Measurements from ENCODE around the gene SPRR2A. TPM values are rescaled to one million over a fixed set of nuclear protein-coding genes. Genes with fewer than 3 reads are reported as not detected.

Gene SPRR2A
- total RNA-seq (not detected), polyA plus RNA-seq (1 to 10 TPM in 1 of 2 donors, under 1 TPM in 1; 0.95 to 6.0 TPM)
- long read RNA-seq, donor 1: 0 reads
- long read RNA-seq, donor 2: 0 reads

DNA sequence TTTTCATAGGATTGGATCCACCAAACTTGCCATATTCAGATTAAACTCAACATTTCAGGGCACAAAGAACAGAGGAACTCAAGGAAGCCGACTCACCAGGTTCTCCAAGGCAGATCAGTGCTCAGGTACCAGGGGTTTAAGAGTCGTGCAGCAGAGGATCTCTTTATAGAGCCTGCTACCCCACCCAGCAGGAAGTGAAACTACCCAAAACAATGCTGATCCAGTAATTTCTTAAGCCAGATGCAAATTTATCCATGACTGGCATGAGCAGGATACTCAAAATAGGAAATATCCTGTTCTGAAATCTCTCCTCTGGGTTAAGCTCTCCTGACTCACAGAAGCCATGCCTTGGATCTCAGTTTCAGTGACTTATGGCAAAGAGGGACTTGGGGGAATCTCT lies at the start of gene SPRR2A:
Gene SPRR2A (minus strand): TSS at position 138 of the 400 bp plus-strand sequence. CDS start 777 bp downstream, outside the sequence.
- Histone ChIP-seq H3K36me3 (ENCODE audit: control insufficient read depth in 1 of 2, insufficient read depth in 2 of 2, low read length in 1 of 2) (no peaks in the 10 kb centered on the region), H3K4me1 (ENCODE audit: control insufficient read depth in 1 of 2, insufficient read depth in 2 of 2, low read length in 2 of 2) (no peaks in the 10 kb centered on the region), H3K4me3 (ENCODE audit: low read length in 2 of 2) (no peak within 1 kb of the TSS), H3K27me3 (ENCODE audit: control insufficient read depth in 1 of 2, insufficient read depth in 2 of 2, low read length in 1 of 2) (no peaks in the 10 kb centered on the region), H3K9me3 (ENCODE audit: control insufficient read depth, low read length) (no peaks in the 10 kb centered on the region), H3K27ac (ENCODE audit: low read depth in 1 of 2, low read length in 2 of 2) (no peak within 1 kb of the TSS)
- DNase-seq: no peak
- WGBS, 2 donors: 58 to 59% methylated on average over 2 of the region's 2 CpGs
- intact Hi-C loops (cut with DNase I): no loop called here
- ATAC-seq (ENCODE audit: low FRiP score): no peak

DNA sequence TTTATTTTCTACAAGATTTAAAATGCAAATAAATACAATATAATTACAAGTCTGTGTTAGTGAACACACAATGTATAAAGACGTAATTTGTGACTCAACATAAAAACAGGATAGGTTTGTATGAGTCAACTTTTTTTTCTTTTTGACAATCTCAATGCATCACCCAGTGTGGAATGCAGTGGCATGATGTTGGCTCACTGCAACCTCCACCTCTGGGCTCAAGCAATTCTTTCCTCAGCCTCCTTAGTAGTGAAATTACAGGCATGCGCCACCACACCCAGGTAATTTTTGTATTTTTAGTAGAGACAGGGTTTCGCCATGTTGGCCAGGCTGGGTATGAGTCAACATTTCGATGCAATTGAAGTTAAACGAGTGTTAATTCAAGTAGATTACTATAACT lies 42.9 kb upstream of the SPRR2A start:
- no peak for DNase-seq
- Histone ChIP-seq H3K27ac (ENCODE audit: low read depth in 1 of 2, low read length in 2 of 2) (no peak overlapping the region), H3K9me3 (ENCODE audit: control insufficient read depth, low read length) (peaks cover 2% of the 10 kb centered on the region), H3K27me3 (ENCODE audit: control insufficient read depth in 1 of 2, insufficient read depth in 2 of 2, low read length in 1 of 2) (no peaks in the 10 kb centered on the region), H3K4me3 (ENCODE audit: low read length in 2 of 2) (no peak overlapping the region), H3K36me3 (ENCODE audit: control insufficient read depth in 1 of 2, insufficient read depth in 2 of 2, low read length in 1 of 2) (no peaks in the 10 kb centered on the region), H3K4me1 (ENCODE audit: control insufficient read depth in 1 of 2, insufficient read depth in 2 of 2, low read length in 2 of 2) (no peaks in the 10 kb centered on the region)
- WGBS, 2 donors: 85% methylated on average over 5 of the region's 5 CpGs
- intact Hi-C loops (cut with DNase I): no loop called here
- no peak for ATAC-seq (ENCODE audit: low FRiP score)

DNA sequence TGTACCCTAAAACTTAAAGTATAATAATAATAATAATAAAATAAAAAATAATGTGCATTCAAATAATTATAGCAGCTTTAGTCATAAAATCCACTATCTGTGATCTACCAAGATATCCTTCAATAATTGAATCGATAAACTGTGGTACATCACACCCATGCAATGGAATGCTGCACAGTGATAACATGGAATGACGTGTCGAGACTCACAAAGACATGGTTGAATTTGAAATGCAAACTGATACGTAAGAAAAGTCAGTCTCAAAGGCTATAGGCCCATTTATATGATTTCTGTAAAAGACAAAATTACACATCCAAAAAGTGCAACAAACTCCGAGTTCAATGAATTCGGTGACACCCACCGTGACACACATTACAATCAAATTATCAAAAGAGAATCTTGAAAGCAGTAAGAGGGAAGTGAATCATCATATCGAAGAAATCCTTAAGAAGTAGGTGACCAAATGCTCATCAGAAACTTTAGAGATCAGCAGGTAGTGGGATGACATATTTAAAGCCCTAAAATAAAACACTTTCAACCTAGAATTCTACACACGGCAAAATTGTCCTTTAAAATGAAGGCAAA lies 42.2 kb upstream of the SPRR2A start:
- no peaks in the 10 kb centered on the region for H3K4me1 ChIP-seq (ENCODE audit: control insufficient read depth in 1 of 2, insufficient read depth in 2 of 2, low read length in 2 of 2)
- H3K36me3 ChIP-seq (ENCODE audit: control insufficient read depth in 1 of 2, insufficient read depth in 2 of 2, low read length in 1 of 2): no peaks in the 10 kb centered on the region
- no peaks in the 10 kb centered on the region for H3K27me3 ChIP-seq (ENCODE audit: control insufficient read depth in 1 of 2, insufficient read depth in 2 of 2, low read length in 1 of 2)
- no peak overlapping the region for H3K27ac ChIP-seq (ENCODE audit: low read depth in 1 of 2, low read length in 2 of 2)
- H3K9me3 ChIP-seq (ENCODE audit: control insufficient read depth, low read length): peaks cover 2% of the 10 kb centered on the region
- 86% methylated on average over 9 of the region's 9 CpGs for WGBS, 2 donors
- H3K4me3 ChIP-seq (ENCODE audit: low read length in 2 of 2): no peak overlapping the region
- ATAC-seq (ENCODE audit: low FRiP score) (no peak), DNase-seq (no peak)
- intact Hi-C loops (cut with DNase I): no loop called here

DNA sequence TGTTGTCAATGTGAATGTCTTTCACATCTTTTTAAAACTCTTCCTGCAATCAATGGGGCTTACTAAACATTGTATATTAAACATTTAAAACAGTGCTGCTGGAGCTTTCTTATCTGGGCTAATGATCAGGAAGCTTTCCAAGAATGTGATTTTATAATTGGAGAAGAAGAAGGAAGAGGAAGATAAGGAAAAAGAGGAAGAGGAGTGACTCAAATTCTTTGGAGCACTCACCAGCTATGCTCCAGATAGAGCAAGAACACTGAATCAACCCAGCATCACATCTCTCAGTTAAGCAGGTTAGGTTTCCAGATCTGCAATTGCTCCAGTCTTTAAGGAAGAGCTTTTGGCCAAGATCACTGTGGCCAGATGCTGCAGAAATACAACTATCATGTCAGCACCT lies 38.5 kb upstream of the SPRR2A start:
- no peaks in the 10 kb centered on the region for H3K4me1 ChIP-seq (ENCODE audit: control insufficient read depth in 1 of 2, insufficient read depth in 2 of 2, low read length in 2 of 2)
- no peak for ATAC-seq (ENCODE audit: low FRiP score)
- H3K36me3 ChIP-seq (ENCODE audit: control insufficient read depth in 1 of 2, insufficient read depth in 2 of 2, low read length in 1 of 2): no peaks in the 10 kb centered on the region
- H3K9me3 ChIP-seq (ENCODE audit: control insufficient read depth, low read length): peaks cover 2% of the 10 kb centered on the region
- intact Hi-C loops (cut with DNase I): no loop called here
- no peaks in the 10 kb centered on the region for H3K27me3 ChIP-seq (ENCODE audit: control insufficient read depth in 1 of 2, insufficient read depth in 2 of 2, low read length in 1 of 2)
- no peak for DNase-seq
- H3K27ac ChIP-seq (ENCODE audit: low read depth in 1 of 2, low read length in 2 of 2): no peak overlapping the region
- H3K4me3 ChIP-seq (ENCODE audit: low read length in 2 of 2): no peak overlapping the region

DNA sequence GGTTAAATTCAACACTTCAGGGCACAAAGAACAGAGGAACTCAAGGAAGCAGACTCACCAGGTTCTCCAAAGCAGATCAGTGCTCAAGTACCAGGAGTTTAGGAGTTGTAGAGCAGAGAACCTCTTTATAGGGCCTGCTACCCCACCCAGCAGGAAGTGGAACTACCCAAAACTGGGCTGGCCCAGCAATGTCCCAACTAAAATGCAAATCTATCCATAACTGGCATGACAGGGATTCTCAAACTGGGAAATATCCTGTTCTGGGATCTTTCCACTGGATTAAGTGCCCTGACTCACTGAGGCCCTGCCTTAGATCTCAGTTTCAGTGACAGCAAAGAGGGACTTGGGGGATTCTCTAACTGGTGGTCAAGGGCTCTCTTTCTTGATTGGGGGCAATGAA lies 37.1 kb upstream of the SPRR2A start, which contains the start of gene SPRR2E:
Gene SPRR2E (minus strand): TSS at position 101 of the 400 bp plus-strand sequence. CDS start 775 bp downstream, outside the sequence.
- intact Hi-C loops (cut with DNase I): no loop called here
- DNase-seq: no peak
- H3K9me3 ChIP-seq (ENCODE audit: control insufficient read depth, low read length): peaks cover 2% of the 10 kb centered on the region

DNA sequence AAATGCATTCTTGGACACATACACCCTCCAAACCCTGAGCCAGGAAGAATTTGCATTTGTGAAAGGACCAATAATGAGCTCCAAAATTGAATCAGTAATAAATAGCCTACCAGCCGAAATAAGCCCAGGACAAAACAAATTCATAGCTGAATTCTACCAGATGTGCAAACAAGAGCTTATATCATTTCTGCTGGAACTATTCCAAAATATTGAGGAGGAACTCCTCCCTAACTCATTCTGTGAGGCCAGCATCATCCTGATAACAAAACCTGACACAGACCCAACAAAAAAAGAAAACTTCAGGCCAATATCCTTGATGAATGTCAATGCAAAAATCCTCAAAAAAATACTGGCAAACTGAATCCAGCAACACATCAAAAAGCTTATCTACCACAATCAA lies 30.3 kb upstream of the SPRR2A start:
- H3K4me3 ChIP-seq (ENCODE audit: low read length in 2 of 2): no peak overlapping the region
- no peaks in the 10 kb centered on the region for H3K9me3 ChIP-seq (ENCODE audit: control insufficient read depth, low read length)
- WGBS, 2 donors: 70 to 81% methylated on average over 1 of the region's 1 CpG
- DNase-seq (no peak), ATAC-seq (ENCODE audit: low FRiP score) (no peak)
- H3K27ac ChIP-seq (ENCODE audit: low read depth in 1 of 2, low read length in 2 of 2): no peak overlapping the region
- intact Hi-C loops (cut with DNase I): no loop called here
- H3K36me3 ChIP-seq (ENCODE audit: control insufficient read depth in 1 of 2, insufficient read depth in 2 of 2, low read length in 1 of 2): no peaks in the 10 kb centered on the region
- H3K4me1 ChIP-seq (ENCODE audit: control insufficient read depth in 1 of 2, insufficient read depth in 2 of 2, low read length in 2 of 2): no peaks in the 10 kb centered on the region
- H3K27me3 ChIP-seq (ENCODE audit: control insufficient read depth in 1 of 2, insufficient read depth in 2 of 2, low read length in 1 of 2): no peaks in the 10 kb centered on the region

More for the DNA sequence above, 37.1 kb upstream of the SPRR2A start, which contains the start of gene SPRR2E:
- ATAC-seq (ENCODE audit: low FRiP score): no peak
- H3K27me3 ChIP-seq (ENCODE audit: control insufficient read depth in 1 of 2, insufficient read depth in 2 of 2, low read length in 1 of 2): no peaks in the 10 kb centered on the region
- no peaks in the 10 kb centered on the region for H3K4me1 ChIP-seq (ENCODE audit: control insufficient read depth in 1 of 2, insufficient read depth in 2 of 2, low read length in 2 of 2)
- no peaks in the 10 kb centered on the region for H3K36me3 ChIP-seq (ENCODE audit: control insufficient read depth in 1 of 2, insufficient read depth in 2 of 2, low read length in 1 of 2)
- H3K27ac ChIP-seq (ENCODE audit: low read depth in 1 of 2, low read length in 2 of 2): no peak within 1 kb of the TSS
- no peak within 1 kb of the TSS for H3K4me3 ChIP-seq (ENCODE audit: low read length in 2 of 2)

DNA sequence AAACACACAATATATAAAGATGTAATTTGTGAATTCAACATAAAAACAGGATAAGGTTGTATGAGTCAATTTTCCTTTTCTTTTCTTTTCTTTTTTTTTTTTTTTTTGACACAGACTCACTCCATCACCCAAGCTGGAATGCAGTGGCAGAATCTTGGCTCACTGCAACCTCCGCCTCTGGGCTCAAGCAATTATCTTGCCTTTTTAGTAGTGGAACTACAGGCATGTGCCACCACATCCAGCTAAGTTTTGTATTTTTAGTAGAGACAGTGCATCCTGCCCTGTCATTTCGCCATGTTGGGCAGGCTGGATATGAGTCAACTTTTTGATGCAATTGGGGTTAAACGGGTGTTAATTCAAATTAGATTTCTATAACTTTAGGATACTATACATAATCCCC lies 24.4 kb upstream of the SPRR2A start:
- H3K27me3 ChIP-seq (ENCODE audit: control insufficient read depth in 1 of 2, insufficient read depth in 2 of 2, low read length in 1 of 2): no peaks in the 10 kb centered on the region
- H3K9me3 ChIP-seq (ENCODE audit: control insufficient read depth, low read length): no peaks in the 10 kb centered on the region
- H3K36me3 ChIP-seq (ENCODE audit: control insufficient read depth in 1 of 2, insufficient read depth in 2 of 2, low read length in 1 of 2): no peaks in the 10 kb centered on the region
- no peak overlapping the region for H3K27ac ChIP-seq (ENCODE audit: low read depth in 1 of 2, low read length in 2 of 2)
- 55 to 57% methylated on average over 3 of the region's 3 CpGs for WGBS, 2 donors
- ATAC-seq (ENCODE audit: low FRiP score): no peak
- H3K4me1 ChIP-seq (ENCODE audit: control insufficient read depth in 1 of 2, insufficient read depth in 2 of 2, low read length in 2 of 2): no peaks in the 10 kb centered on the region
- intact Hi-C loops (cut with DNase I): no loop called here
- H3K4me3 ChIP-seq (ENCODE audit: low read length in 2 of 2): no peak overlapping the region
- no peak for DNase-seq

DNA sequence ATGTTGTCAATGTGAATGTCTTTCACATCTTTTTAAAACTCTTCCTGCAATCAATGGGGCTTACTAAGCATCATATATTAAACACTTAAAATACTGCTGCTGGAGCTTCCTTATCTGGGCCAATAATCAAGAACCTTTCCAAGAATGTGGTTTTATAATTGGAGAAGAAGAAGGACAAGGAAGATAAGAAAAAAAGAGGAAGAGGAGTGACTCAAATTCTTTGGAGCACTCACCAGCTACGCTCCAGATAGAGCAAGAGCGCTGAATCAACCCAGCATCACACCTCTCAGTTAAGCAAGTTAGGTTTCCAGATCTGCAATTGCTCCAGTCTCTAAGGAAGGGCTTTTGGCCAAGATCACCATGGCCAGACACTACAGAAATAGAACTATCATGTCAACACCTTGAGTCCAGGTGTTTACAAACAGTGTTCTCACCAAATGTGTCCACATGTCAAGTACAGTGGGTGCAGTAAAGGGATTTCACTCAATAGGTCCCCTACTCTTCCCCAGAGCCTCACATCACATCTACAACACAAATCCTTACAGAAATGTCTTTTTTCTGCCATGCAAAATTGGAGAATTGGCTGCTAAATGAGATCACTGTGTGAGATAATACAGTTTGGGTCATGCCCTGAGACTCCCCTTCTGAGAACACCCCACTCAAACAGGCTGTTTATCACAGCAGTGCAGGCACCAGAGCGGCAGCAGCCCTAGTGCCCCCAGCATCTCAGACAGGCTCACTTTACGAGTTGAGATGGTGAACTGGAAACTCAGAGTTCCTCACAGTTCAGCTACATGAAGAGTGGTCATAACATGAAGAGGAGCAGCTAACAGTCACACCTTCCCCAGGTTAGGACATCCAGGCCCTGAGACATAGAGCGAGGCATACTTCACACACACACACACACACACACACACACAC lies 15.8 kb upstream of the SPRR2A start:
- H3K4me3 ChIP-seq (ENCODE audit: low read length in 2 of 2): no peak overlapping the region
- 71 to 73% methylated on average over 5 of the region's 5 CpGs for WGBS, 2 donors

DNA sequence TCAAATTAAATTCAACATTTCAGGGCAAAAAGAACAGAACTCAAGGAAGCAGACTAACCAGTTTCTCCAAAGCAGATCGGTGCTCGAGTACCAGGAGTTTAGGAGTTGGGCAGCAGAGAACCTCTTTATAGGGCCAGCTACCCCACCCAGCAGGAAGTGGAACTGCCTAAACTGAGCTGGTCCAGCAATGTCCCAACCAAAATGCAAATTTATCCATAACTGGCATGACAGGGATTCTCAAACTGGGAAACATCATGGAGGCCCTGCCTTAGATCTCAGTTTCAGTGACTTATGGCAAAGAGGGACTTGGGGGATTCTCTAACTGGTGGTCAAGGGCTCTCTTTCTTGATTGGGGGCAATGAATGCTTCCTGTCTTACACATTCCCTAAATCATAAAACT lies 14.2 kb upstream of the SPRR2A start, which contains the start of gene SPRR2B:
Gene SPRR2B (minus strand): TSS at position 101 of the 400 bp plus-strand sequence. CDS start 772 bp downstream, outside the sequence.
- intact Hi-C loops (cut with DNase I): no loop called here

More for the DNA sequence above, 15.8 kb upstream of the SPRR2A start:
- Histone ChIP-seq H3K4me1 (ENCODE audit: control insufficient read depth in 1 of 2, insufficient read depth in 2 of 2, low read length in 2 of 2) (no peaks in the 10 kb centered on the region), H3K27me3 (ENCODE audit: control insufficient read depth in 1 of 2, insufficient read depth in 2 of 2, low read length in 1 of 2) (no peaks in the 10 kb centered on the region), H3K9me3 (ENCODE audit: control insufficient read depth, low read length) (no peaks in the 10 kb centered on the region), H3K27ac (ENCODE audit: low read depth in 1 of 2, low read length in 2 of 2) (no peak overlapping the region), H3K36me3 (ENCODE audit: control insufficient read depth in 1 of 2, insufficient read depth in 2 of 2, low read length in 1 of 2) (no peaks in the 10 kb centered on the region)
- intact Hi-C loops (cut with DNase I): no loop called here
- DNase-seq (no peak), ATAC-seq (ENCODE audit: low FRiP score) (no peak)

More for the DNA sequence above, 14.2 kb upstream of the SPRR2A start, which contains the start of gene SPRR2B:
- DNase-seq (no peak), ATAC-seq (ENCODE audit: low FRiP score) (no peak)
- Histone ChIP-seq H3K4me3 (ENCODE audit: low read length in 2 of 2) (no peak within 1 kb of the TSS), H3K27me3 (ENCODE audit: control insufficient read depth in 1 of 2, insufficient read depth in 2 of 2, low read length in 1 of 2) (no peaks in the 10 kb centered on the region), H3K4me1 (ENCODE audit: control insufficient read depth in 1 of 2, insufficient read depth in 2 of 2, low read length in 2 of 2) (no peaks in the 10 kb centered on the region), H3K9me3 (ENCODE audit: control insufficient read depth, low read length) (no peaks in the 10 kb centered on the region), H3K36me3 (ENCODE audit: control insufficient read depth in 1 of 2, insufficient read depth in 2 of 2, low read length in 1 of 2) (no peaks in the 10 kb centered on the region), H3K27ac (ENCODE audit: low read depth in 1 of 2, low read length in 2 of 2) (no peak within 1 kb of the TSS)
- 40 to 71% methylated on average over 2 of the region's 2 CpGs for WGBS, 2 donors

Measured in aorta (tissue), 5 donors.